SKM-1 (cell line): ENCODE results near the gene GNAO1.

Experiments
- DNase-seq: peaks from one replicate; lab custom pipeline; 2025; ENCODE audit not compliant: unreplicated experiment; lab: John Stamatoyannopoulos, UW

Gene GNAO1

GRCh38 chr16:56328276-56329022 is 137.2 kb downstream of the GNAO1 start:
- no peak for DNase-seq

- DNase-seq = no peak
Measured at GRCh38 chr16:56329887-56330286, 138.6 kb downstream of the GNAO1 start.

GRCh38 chr16:56330476-56330875 is 139.2 kb downstream of the GNAO1 start:
- DNase-seq = no peak

GRCh38 chr16:56331399-56331798 is 140.1 kb downstream of the GNAO1 start:
- no peak for DNase-seq

- DNase-seq = no peak
Measured at GRCh38 chr16:56331915-56332314, 140.6 kb downstream of the GNAO1 start.

- DNase-seq = no peak
Measured at GRCh38 chr16:56332464-56333079, 141.3 kb downstream of the GNAO1 start.

GRCh38 chr16:56334761-56335160 is 143.5 kb downstream of the GNAO1 start:
- no peak for DNase-seq

- DNase-seq = no peak
Measured at GRCh38 chr16:56336071-56336688, 144.9 kb downstream of the GNAO1 start.

GRCh38 chr16:56336711-56337110 is 145.4 kb downstream of the GNAO1 start:
- no peak for DNase-seq

GRCh38 chr16:56337131-56337857 is 146.0 kb downstream of the GNAO1 start:
- DNase-seq = no peak

GRCh38 chr16:56337858-56338325 is 146.6 kb downstream of the GNAO1 start:
- DNase-seq = no peak

GRCh38 chr16:56338566-56339318 is 147.5 kb downstream of the GNAO1 start:
- no peak for DNase-seq

- DNase-seq = no peak
Measured at GRCh38 chr16:56339431-56340195, 148.3 kb downstream of the GNAO1 start.

- no peak for DNase-seq
Measured at GRCh38 chr16:56340416-56340815, 149.1 kb downstream of the GNAO1 start.

GRCh38 chr16:56340864-56341365 is 149.6 kb downstream of the GNAO1 start:
- no peak for DNase-seq

- DNase-seq = no peak
Measured at GRCh38 chr16:56341656-56342399, 150.5 kb downstream of the GNAO1 start.

GRCh38 chr16:56343661-56344517 is 152.6 kb downstream of the GNAO1 start:
- no peak for DNase-seq
